HL-60 (cell line): ENCODE data around the gene CTBP2.

Experiments used
- GABPA ChIP-seq: IDR thresholded peaks from 2 replicates; pipeline ENCODE4 v1.6.1; 2012; ENCODE audit warnings: low read depth
- POLR2AphosphoS5 ChIP-seq: IDR thresholded peaks from 2 replicates; pipeline ENCODE4 v1.6.1; 2012; ENCODE audit warnings: low read depth
- TF ChIP-seq, protein P1 (sequence below): IDR thresholded peaks from one replicate; pipeline ENCODE4 v1.5.1; 2011; ENCODE audit warnings: low read length, control low read depth, inconsistent platforms; ENCODE audit not compliant: insufficient read depth

DNA sequence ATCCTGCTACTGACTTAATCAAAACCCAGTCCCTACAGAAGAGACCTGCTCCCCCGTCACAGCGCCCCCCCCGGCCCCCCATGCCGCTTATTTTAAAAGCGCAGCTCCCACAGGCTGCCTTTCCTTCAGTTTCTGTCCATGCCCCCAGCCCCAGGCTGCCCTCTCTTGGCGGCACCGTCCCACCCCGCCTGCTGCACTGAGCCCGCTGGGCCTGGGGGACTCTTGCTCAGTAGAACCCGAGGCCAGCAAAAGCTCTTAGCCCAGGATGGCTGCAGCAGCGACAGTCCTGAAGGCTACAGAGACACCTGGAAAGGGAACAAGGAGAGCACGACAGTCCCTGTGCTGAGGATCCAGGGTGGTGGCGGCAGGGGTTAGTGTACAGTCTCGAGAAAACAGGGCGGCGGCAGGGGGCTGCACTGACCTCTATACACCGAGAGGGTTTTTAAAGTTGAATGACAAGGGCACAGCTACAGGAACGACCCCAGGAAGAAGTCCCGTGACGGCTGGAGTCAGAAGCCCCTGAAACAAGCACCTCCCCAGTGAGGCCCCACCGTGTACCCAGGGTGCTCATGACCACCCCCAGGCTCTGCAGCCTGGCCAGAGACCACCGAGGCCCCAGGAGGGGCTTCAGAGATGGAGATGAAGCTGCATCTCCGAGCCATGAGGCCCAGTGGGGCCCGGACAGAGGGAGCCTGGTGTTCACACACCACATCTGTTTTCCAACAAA is 164.1 kb downstream of the CTBP2 start:
- TF ChIP-seq, protein P1, sequence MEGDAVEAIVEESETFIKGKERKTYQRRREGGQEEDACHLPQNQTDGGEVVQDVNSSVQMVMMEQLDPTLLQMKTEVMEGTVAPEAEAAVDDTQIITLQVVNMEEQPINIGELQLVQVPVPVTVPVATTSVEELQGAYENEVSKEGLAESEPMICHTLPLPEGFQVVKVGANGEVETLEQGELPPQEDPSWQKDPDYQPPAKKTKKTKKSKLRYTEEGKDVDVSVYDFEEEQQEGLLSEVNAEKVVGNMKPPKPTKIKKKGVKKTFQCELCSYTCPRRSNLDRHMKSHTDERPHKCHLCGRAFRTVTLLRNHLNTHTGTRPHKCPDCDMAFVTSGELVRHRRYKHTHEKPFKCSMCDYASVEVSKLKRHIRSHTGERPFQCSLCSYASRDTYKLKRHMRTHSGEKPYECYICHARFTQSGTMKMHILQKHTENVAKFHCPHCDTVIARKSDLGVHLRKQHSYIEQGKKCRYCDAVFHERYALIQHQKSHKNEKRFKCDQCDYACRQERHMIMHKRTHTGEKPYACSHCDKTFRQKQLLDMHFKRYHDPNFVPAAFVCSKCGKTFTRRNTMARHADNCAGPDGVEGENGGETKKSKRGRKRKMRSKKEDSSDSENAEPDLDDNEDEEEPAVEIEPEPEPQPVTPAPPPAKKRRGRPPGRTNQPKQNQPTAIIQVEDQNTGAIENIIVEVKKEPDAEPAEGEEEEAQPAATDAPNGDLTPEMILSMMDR = no peak
- TF ChIP-seq POLR2AphosphoS5 (no peak), GABPA (no peak)
